ENCODE measurements around the gene CFI.

Gene CFI

GRCh38 chr4:109748114-109748513 is 53.7 kb downstream of the CFI start:
- no peaks in the 10 kb centered on the region for H3K9me3 ChIP-seq (ENCODE audit: insufficient read depth, low read length)
- H3K9ac ChIP-seq (ENCODE audit: insufficient read length, low read depth), result no peak overlapping the region
- no peaks in the 10 kb centered on the region for H3K36me3 ChIP-seq (ENCODE audit: insufficient read depth, insufficient read length, low read length)
- H3K27me3 ChIP-seq (ENCODE audit: insufficient read depth, insufficient read length), result no peaks in the 10 kb centered on the region
- no peak for TF ChIP-seq YY1 (IDR thresholded peaks at IDR 0.05; ENCODE audit: insufficient read depth, insufficient read length)
- TF ChIP-seq ZNF274 (IDR thresholded peaks at IDR 0.05; ENCODE audit: low read depth, low read length), result no peak
- no peak for TF ChIP-seq SUZ12 (IDR thresholded peaks at IDR 0.05; ENCODE audit: extremely low read depth, insufficient read depth, insufficient read length)
- H3K4me1 ChIP-seq (ENCODE audit: insufficient read depth, insufficient read length), result no peaks in the 10 kb centered on the region
- no peak for DNase-seq (ENCODE audit: low read depth, low spot score)
- no peak overlapping the region for H3K4me3 ChIP-seq (ENCODE audit: insufficient read length, low read depth)

GRCh38 chr4:109746728-109747127 is 55.1 kb downstream of the CFI start:
- no peaks in the 10 kb centered on the region for H3K36me3 ChIP-seq (ENCODE audit: insufficient read depth, insufficient read length, low read length)
- DNase-seq (ENCODE audit: low read depth, low spot score), result no peak
- H3K9me3 ChIP-seq (ENCODE audit: insufficient read depth, low read length), result no peaks in the 10 kb centered on the region
- TF ChIP-seq SUZ12 (IDR thresholded peaks at IDR 0.05; ENCODE audit: extremely low read depth, insufficient read depth, insufficient read length), result no peak
- TF ChIP-seq YY1 (IDR thresholded peaks at IDR 0.05; ENCODE audit: insufficient read depth, insufficient read length), result no peak
- no peak for TF ChIP-seq ZNF274 (IDR thresholded peaks at IDR 0.05; ENCODE audit: low read depth, low read length)
- no peak overlapping the region for H3K4me3 ChIP-seq (ENCODE audit: insufficient read length, low read depth)
- H3K4me1 ChIP-seq (ENCODE audit: insufficient read depth, insufficient read length), result no peaks in the 10 kb centered on the region
- H3K9ac ChIP-seq (ENCODE audit: insufficient read length, low read depth), result no peak overlapping the region
- no peaks in the 10 kb centered on the region for H3K27me3 ChIP-seq (ENCODE audit: insufficient read depth, insufficient read length)

DNA sequence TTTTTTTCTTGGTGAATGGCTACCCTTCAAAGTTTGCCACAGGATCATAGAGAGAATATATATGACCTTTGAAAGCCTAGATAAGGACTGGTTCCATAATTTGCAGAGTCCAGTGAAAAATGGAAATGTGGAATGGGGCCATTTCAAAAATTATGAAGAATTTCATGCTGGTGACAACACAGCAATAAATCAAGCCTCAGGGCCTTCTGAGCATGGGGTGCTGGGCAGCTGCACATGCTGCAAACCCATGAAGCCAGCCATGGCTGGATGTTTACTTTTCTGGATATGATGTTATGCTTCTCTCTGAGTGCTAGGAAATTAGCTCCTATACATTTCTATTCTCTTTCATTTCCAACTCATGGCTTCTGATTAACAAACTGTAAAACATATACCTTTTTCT is 56.0 kb downstream of the CFI start:
- TF ChIP-seq SUZ12 (IDR thresholded peaks at IDR 0.05; ENCODE audit: extremely low read depth, insufficient read depth, insufficient read length), result no peak
- TF ChIP-seq ZNF274 (IDR thresholded peaks at IDR 0.05; ENCODE audit: low read depth, low read length), result no peak
- TF ChIP-seq YY1 (IDR thresholded peaks at IDR 0.05; ENCODE audit: insufficient read depth, insufficient read length), result no peak
- Histone ChIP-seq H3K9me3 (ENCODE audit: insufficient read depth, low read length) (no peaks in the 10 kb centered on the region), H3K36me3 (ENCODE audit: insufficient read depth, insufficient read length, low read length) (no peaks in the 10 kb centered on the region), H3K27me3 (ENCODE audit: insufficient read depth, insufficient read length) (no peaks in the 10 kb centered on the region), H3K4me1 (ENCODE audit: insufficient read depth, insufficient read length) (no peaks in the 10 kb centered on the region), H3K4me3 (ENCODE audit: insufficient read length, low read depth) (no peak overlapping the region), H3K9ac (ENCODE audit: insufficient read length, low read depth) (no peak overlapping the region)
- no peak for DNase-seq (ENCODE audit: low read depth, low spot score)

DNA sequence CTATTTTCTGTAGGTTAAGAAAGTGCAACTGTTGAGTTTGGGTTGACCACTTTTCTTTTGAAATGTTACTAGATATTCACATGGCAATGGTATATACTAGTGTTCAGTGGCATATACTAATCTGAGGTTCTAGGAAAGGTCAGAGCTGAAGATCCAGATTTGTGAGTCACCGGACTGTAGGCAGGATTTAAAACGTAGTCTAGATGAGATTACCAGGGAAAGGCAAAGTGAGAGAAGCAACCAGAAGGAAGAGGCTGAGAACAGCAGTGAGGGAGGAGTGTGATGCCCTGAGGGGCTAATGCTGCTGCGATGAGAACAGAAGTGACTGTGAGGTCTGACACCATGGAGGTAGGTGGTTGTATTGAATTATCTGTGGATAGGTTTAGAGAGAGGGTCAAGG is 62.3 kb downstream of the CFI start:
- DNase-seq (ENCODE audit: low read depth, low spot score), result no peak
- Histone ChIP-seq H3K9ac (ENCODE audit: insufficient read length, low read depth) (no peak overlapping the region), H3K27me3 (ENCODE audit: insufficient read depth, insufficient read length) (no peaks in the 10 kb centered on the region), H3K4me1 (ENCODE audit: insufficient read depth, insufficient read length) (no peaks in the 10 kb centered on the region), H3K36me3 (ENCODE audit: insufficient read depth, insufficient read length, low read length) (no peaks in the 10 kb centered on the region), H3K9me3 (ENCODE audit: insufficient read depth, low read length) (no peaks in the 10 kb centered on the region), H3K4me3 (ENCODE audit: insufficient read length, low read depth) (no peak overlapping the region)
- TF ChIP-seq YY1 (IDR thresholded peaks at IDR 0.05; ENCODE audit: insufficient read depth, insufficient read length) (no peak), SUZ12 (IDR thresholded peaks at IDR 0.05; ENCODE audit: extremely low read depth, insufficient read depth, insufficient read length) (no peak), ZNF274 (IDR thresholded peaks at IDR 0.05; ENCODE audit: low read depth, low read length) (no peak)

DNA sequence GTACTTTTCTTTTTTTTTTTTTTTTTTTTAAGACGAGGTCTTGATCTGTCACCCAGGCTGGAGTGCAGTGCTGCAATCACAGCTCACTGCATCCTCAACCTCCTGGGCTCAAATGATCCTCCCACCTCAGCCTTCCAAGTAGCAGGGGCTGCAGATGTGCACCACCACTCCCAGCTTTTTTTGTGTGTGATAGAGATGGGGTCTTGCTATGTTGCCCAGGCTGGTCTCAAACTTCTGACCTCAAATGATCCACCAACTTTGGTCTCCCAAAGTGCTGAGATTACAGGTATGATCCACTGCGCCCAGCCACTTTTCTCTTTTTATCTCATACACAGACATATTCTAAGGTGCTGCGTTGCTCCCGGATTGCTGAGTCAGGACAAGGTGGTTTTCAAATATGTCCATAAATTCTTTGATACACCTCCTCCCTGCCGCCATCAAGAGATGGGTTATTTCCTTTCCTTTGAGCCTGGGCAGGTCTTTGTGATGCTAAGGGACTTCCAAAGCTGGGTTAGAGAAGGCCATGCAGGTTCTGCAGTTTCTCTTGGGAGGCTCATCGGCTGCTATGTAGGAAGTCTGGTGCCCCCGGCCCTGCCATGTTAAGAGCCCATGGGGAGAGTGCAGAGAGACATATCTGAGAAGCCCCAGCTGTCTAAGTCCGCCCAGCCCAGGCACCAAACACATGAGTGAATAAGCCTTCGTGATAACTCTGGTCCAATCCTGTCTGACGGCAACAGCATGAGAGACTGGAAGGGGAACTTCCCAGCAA is 63.5 kb downstream of the CFI start:
- TF ChIP-seq ZNF274 (IDR thresholded peaks at IDR 0.05; ENCODE audit: low read depth, low read length) (no peak), SUZ12 (IDR thresholded peaks at IDR 0.05; ENCODE audit: extremely low read depth, insufficient read depth, insufficient read length) (no peak), YY1 (IDR thresholded peaks at IDR 0.05; ENCODE audit: insufficient read depth, insufficient read length) (no peak)
- Histone ChIP-seq H3K36me3 (ENCODE audit: insufficient read depth, insufficient read length, low read length) (no peaks in the 10 kb centered on the region), H3K27me3 (ENCODE audit: insufficient read depth, insufficient read length) (no peaks in the 10 kb centered on the region), H3K4me1 (ENCODE audit: insufficient read depth, insufficient read length) (no peaks in the 10 kb centered on the region), H3K4me3 (ENCODE audit: insufficient read length, low read depth) (no peak overlapping the region), H3K9ac (ENCODE audit: insufficient read length, low read depth) (no peak overlapping the region), H3K9me3 (ENCODE audit: insufficient read depth, low read length) (no peaks in the 10 kb centered on the region)
- no peak for DNase-seq (ENCODE audit: low read depth, low spot score)

- DNase-seq (ENCODE audit: low read depth, low spot score), result no peak
- H3K9me3 ChIP-seq (ENCODE audit: insufficient read depth, low read length), result no peaks in the 10 kb centered on the region
- no peak overlapping the region for H3K4me3 ChIP-seq (ENCODE audit: insufficient read length, low read depth)
- no peak overlapping the region for H3K9ac ChIP-seq (ENCODE audit: insufficient read length, low read depth)
- no peaks in the 10 kb centered on the region for H3K4me1 ChIP-seq (ENCODE audit: insufficient read depth, insufficient read length)
- no peaks in the 10 kb centered on the region for H3K36me3 ChIP-seq (ENCODE audit: insufficient read depth, insufficient read length, low read length)
- TF ChIP-seq SUZ12 (IDR thresholded peaks at IDR 0.05; ENCODE audit: extremely low read depth, insufficient read depth, insufficient read length) (no peak), ZNF274 (IDR thresholded peaks at IDR 0.05; ENCODE audit: low read depth, low read length) (no peak), YY1 (IDR thresholded peaks at IDR 0.05; ENCODE audit: insufficient read depth, insufficient read length) (no peak)
- H3K27me3 ChIP-seq (ENCODE audit: insufficient read depth, insufficient read length), result no peaks in the 10 kb centered on the region
Measured at GRCh38 chr4:109735566-109736365, 66.0 kb downstream of the CFI start.

GRCh38 chr4:109733728-109734127 is 68.1 kb downstream of the CFI start:
- Histone ChIP-seq H3K27me3 (ENCODE audit: insufficient read depth, insufficient read length) (no peaks in the 10 kb centered on the region), H3K9me3 (ENCODE audit: insufficient read depth, low read length) (no peaks in the 10 kb centered on the region), H3K4me3 (ENCODE audit: insufficient read length, low read depth) (no peak overlapping the region), H3K36me3 (ENCODE audit: insufficient read depth, insufficient read length, low read length) (no peaks in the 10 kb centered on the region), H3K9ac (ENCODE audit: insufficient read length, low read depth) (no peak overlapping the region), H3K4me1 (ENCODE audit: insufficient read depth, insufficient read length) (no peaks in the 10 kb centered on the region)
- TF ChIP-seq YY1 (IDR thresholded peaks at IDR 0.05; ENCODE audit: insufficient read depth, insufficient read length), result no peak
- TF ChIP-seq ZNF274 (IDR thresholded peaks at IDR 0.05; ENCODE audit: low read depth, low read length), result no peak
- no peak for TF ChIP-seq SUZ12 (IDR thresholded peaks at IDR 0.05; ENCODE audit: extremely low read depth, insufficient read depth, insufficient read length)
- DNase-seq (ENCODE audit: low read depth, low spot score), result no peak
